ENCODE data around the gene EXOC4.

DNA sequence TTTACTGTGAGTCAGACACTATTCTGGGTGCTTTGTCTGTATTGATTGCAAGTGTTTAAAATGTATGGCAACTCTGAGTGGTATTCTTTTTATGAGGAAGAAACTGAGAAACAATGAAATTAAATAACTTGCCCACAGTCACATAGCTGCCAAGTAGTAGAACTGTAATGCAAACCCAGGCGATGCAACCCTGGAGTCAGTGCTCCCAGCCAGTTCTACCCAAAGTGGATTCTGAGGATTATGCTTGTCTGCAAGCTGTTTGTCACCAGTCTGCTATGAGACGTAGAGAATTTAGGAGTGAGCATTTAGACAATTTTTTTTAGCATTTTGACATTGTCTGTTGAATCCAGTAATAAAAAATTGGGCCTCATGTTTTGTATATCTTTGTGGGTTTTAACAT is 568.3 kb downstream of the EXOC4 start:
- TF ChIP-seq EZH2 (IDR thresholded peaks at IDR 0.05; ENCODE audit: insufficient read depth, poor library complexity, severe bottlenecking): no peak
- TF ChIP-seq EZH2phosphoT487 (IDR thresholded peaks at IDR 0.05; ENCODE audit: insufficient read depth, low read depth): no peak
